ENCODE results near the gene WDR91. TPM values are rescaled to one million over a fixed set of nuclear protein-coding genes. Genes with fewer than 3 reads are reported as not detected.

WDR91 gene
- total and polyA plus RNA-seq, 2 donors (not counting 3 experiments of a cell fraction or from before 2014, with no cell fraction given), result 6.7 to 7.0 TPM

DNA sequence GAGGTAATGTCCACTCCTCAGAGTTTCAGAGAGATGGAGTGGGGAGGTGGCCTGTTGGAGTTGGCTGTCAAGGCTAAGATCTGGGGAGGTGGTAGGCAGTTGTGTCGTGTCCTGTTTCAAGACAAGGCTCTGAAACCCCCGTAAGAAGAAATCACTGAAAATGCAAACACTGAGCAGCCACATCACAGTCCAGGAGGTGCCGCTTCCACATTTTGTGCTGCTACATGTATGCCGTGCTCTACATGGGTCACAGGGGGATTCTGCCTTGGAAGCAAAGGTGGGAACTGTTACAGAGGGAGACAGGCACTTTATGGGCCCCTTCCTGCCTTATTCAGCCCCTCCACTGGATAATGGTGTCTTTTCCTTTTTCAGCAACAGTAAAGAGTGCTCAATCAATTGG, 11.9 kb downstream of the WDR91 start:
- dilution Hi-C loops (cut with MboI; ENCODE audit: extremely low pct_ligation_motif_present, low sequenced_read_pairs), result no loop called here
- intact Hi-C loops (cut with micrococcal nuclease), result no loop called here
- Histone ChIP-seq H3K79me2 (ENCODE audit: control insufficient read depth, insufficient read depth, low read length) (no peaks in the 10 kb centered on the region), H3K27ac (ENCODE audit: insufficient read depth, low read depth, low read length) (no peak overlapping the region), H2AFZ (ENCODE audit: low read depth, low read length) (no peak overlapping the region), H3K9me1 (replicated peaks; ENCODE audit: control insufficient read depth, extremely low read depth, insufficient read depth, low read length) (no peaks in the 10 kb centered on the region), H3K27me3 (ENCODE audit: control insufficient read depth in 2 of 2, insufficient read depth in 2 of 2, low read length in 2 of 2) (no peaks in the 10 kb centered on the region), H4K20me1 (replicated peaks; ENCODE audit: control insufficient read depth, extremely low read depth, insufficient read depth, low read length) (no peaks in the 10 kb centered on the region), H3K4me3 (replicated peaks in 1 of 3; ENCODE audit: insufficient read depth in 1 of 3, low read depth in 1 of 3, low read length in 3 of 3) (no peak overlapping the region), H3K9ac (replicated peaks; ENCODE audit: extremely low read depth, insufficient read depth, low read length) (no peak overlapping the region), H3K4me1 (ENCODE audit: control insufficient read depth, extremely low read depth, insufficient read depth, low read length) (no peaks in the 10 kb centered on the region), H3K36me3 (ENCODE audit: control insufficient read depth in 2 of 2, extremely low read depth in 1 of 2, insufficient read depth in 2 of 2, low read length in 2 of 2) (peaks cover 0 to 2% of the 10 kb centered on the region in 2 experiments), H3K9me3 (replicated peaks; ENCODE audit: control insufficient read depth, insufficient read depth, low read length) (no peaks in the 10 kb centered on the region), H3K4me2 (ENCODE audit: insufficient read depth, low read length) (no peak overlapping the region)
- FAIRE-seq (no peak), DNase-seq (ENCODE audit: low read depth, low spot score) (no peak)
- BruUV-seq (replicated peaks), result no TSS peak
- POLR2A ChIA-PET, result no interaction called here
- CTCF ChIA-PET, result no interaction called here
- TF ChIP-seq, protein P1, sequence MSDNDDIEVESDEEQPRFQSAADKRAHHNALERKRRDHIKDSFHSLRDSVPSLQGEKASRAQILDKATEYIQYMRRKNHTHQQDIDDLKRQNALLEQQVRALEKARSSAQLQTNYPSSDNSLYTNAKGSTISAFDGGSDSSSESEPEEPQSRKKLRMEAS (IDR thresholded peaks at IDR 0.05; ENCODE audit: insufficient read depth, insufficient read length), result no peak

DNA sequence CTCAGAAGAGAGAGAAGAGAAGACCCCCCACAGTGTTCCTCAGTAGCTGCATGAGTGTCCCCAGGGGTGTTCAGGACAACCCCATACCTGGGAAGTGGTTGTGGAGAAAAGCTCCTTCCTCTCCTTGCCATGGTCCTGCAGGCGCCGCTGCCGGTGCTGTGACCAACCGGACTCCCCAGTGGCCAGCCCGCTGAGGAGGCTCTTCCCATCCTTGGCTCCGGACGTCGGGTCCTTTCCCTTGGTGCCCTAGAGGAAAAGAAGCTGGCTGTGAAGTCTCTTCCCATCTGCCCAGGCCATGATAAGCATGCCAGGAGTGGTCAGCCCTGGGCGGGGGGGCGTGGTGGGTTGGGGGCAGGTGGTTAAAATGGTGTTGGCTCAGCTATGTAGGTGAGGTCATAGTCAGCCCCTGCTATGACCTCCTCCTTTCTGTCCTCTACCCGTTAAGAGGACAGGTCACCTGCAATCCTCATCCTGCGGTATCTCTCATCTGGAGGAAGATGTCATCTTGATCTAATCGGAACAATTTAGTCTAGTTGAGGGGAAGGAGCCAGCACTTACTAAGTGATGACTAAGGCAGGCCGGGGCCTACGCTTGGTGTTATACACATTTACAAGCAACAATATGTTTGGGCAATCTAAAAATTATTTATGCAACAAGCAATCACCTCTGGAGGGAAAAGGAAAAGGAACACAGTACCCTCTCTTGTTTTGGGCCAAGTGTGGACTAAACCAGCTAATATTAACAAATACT, 13.2 kb downstream of the WDR91 start:
- CTCF ChIA-PET, result no interaction called here
- DNase-seq (ENCODE audit: low read depth, low spot score) (no peak), FAIRE-seq (no peak)
- Histone ChIP-seq H3K4me2 (ENCODE audit: insufficient read depth, low read length) (no peak overlapping the region), H2AFZ (ENCODE audit: low read depth, low read length) (no peak overlapping the region), H3K36me3 (ENCODE audit: control insufficient read depth in 2 of 2, extremely low read depth in 1 of 2, insufficient read depth in 2 of 2, low read length in 2 of 2) (peaks cover 0 to 4% of the 10 kb centered on the region in 2 experiments), H3K9me1 (replicated peaks; ENCODE audit: control insufficient read depth, extremely low read depth, insufficient read depth, low read length) (no peaks in the 10 kb centered on the region), H3K27me3 (ENCODE audit: control insufficient read depth in 2 of 2, insufficient read depth in 2 of 2, low read length in 2 of 2) (no peaks in the 10 kb centered on the region), H3K9ac (replicated peaks; ENCODE audit: extremely low read depth, insufficient read depth, low read length) (no peak overlapping the region), H3K4me3 (replicated peaks in 1 of 3; ENCODE audit: insufficient read depth in 1 of 3, low read depth in 1 of 3, low read length in 3 of 3) (no peak overlapping the region), H3K4me1 (ENCODE audit: control insufficient read depth, extremely low read depth, insufficient read depth, low read length) (no peaks in the 10 kb centered on the region), H3K27ac (ENCODE audit: insufficient read depth, low read depth, low read length) (no peak overlapping the region), H4K20me1 (replicated peaks; ENCODE audit: control insufficient read depth, extremely low read depth, insufficient read depth, low read length) (no peaks in the 10 kb centered on the region), H3K79me2 (ENCODE audit: control insufficient read depth, insufficient read depth, low read length) (no peaks in the 10 kb centered on the region), H3K9me3 (replicated peaks; ENCODE audit: control insufficient read depth, insufficient read depth, low read length) (no peaks in the 10 kb centered on the region)
- no TSS peak for BruUV-seq (replicated peaks)
- TF ChIP-seq POLR2AphosphoS5 (IDR thresholded peaks at IDR 0.05; ENCODE audit: insufficient read depth, low read depth, low read length) (no peak), MYC (IDR thresholded peaks at IDR 0.05; ENCODE audit: low read depth, low read length) (no peak), GATA2 (IDR thresholded peaks at IDR 0.05; ENCODE audit: insufficient read depth, insufficient read length, low read depth, low read length) (no peak), FOS (IDR thresholded peaks at IDR 0.05; ENCODE audit: borderline replicate concordance, insufficient read depth, low read length) (no peak), JUN (IDR thresholded peaks at IDR 0.05; ENCODE audit: borderline replicate concordance, insufficient read depth, insufficient read length, low read depth) (no peak), EZH2 (IDR thresholded peaks at IDR 0.05; ENCODE audit: borderline replicate concordance, low read depth, low read length, severe bottlenecking) (no peak), POLR2A (IDR thresholded peaks at IDR 0.05; ENCODE audit: low read depth, low read length) (no peak)
- TF ChIP-seq, protein P2, sequence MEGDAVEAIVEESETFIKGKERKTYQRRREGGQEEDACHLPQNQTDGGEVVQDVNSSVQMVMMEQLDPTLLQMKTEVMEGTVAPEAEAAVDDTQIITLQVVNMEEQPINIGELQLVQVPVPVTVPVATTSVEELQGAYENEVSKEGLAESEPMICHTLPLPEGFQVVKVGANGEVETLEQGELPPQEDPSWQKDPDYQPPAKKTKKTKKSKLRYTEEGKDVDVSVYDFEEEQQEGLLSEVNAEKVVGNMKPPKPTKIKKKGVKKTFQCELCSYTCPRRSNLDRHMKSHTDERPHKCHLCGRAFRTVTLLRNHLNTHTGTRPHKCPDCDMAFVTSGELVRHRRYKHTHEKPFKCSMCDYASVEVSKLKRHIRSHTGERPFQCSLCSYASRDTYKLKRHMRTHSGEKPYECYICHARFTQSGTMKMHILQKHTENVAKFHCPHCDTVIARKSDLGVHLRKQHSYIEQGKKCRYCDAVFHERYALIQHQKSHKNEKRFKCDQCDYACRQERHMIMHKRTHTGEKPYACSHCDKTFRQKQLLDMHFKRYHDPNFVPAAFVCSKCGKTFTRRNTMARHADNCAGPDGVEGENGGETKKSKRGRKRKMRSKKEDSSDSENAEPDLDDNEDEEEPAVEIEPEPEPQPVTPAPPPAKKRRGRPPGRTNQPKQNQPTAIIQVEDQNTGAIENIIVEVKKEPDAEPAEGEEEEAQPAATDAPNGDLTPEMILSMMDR (IDR thresholded peaks at IDR 0.05; ENCODE audit: extremely low read depth in 1 of 2, insufficient read depth in 1 of 2, low read depth in 1 of 2, low read length in 2 of 2), result no peak
- TF ChIP-seq, protein P1 (IDR thresholded peaks at IDR 0.05; ENCODE audit: insufficient read depth, insufficient read length), result no peak
- POLR2A ChIA-PET, result no interaction called here
- intact Hi-C loops (cut with micrococcal nuclease) (no loop called here), dilution Hi-C loops (cut with MboI; ENCODE audit: extremely low pct_ligation_motif_present, low sequenced_read_pairs) (no loop called here)

Data from endothelial cell of umbilical vein (primary cell).